ENCODE data around the gene TSPEAR.

- TF ChIP-seq SIN3A (IDR thresholded peaks at IDR 0.05; ENCODE audit: borderline replicate concordance, insufficient read depth, low read length) (no peak), TAF1 (IDR thresholded peaks at IDR 0.05; ENCODE audit: borderline replicate concordance, insufficient read depth, low read length) (no peak), FOXP2 (optimal IDR thresholded peaks at IDR 0.05; ENCODE audit: borderline replicate concordance, extremely low read depth, extremely low read length, insufficient read depth) (no peak), REST (IDR thresholded peaks at IDR 0.05; ENCODE audit: insufficient read depth in 1 of 2, low read depth in 2 of 2, low read length in 2 of 2) (no peak)
Measured at GRCh38 chr21:44527156-44527982, 184.0 kb downstream of the TSPEAR start.

All from PFSK-1 (cell line).